H1 (cell line): ENCODE results near the gene BCAS4. TPM values are rescaled to one million over a fixed set of nuclear protein-coding genes. Genes with fewer than 3 reads are reported as not detected.

Experiments used
- ASH2L ChIP-seq: fragments of 200-600, 300-600 bp; sonication (generic); IDR thresholded peaks from one replicate; pipeline ENCODE4 v1.7.1; 2017; ENCODE audit warnings: low read length
- ATF3 ChIP-seq: IDR thresholded peaks from 2 replicates; pipeline ENCODE4 v1.6.1; 2011; ENCODE audit warnings: low read depth, mild to moderate bottlenecking, low read length; ENCODE audit not compliant: insufficient read depth
- EZH2 ChIP-seq: fragments of 200-600 bp; sonication (generic); IDR thresholded peaks from 2 replicates; pipeline ENCODE4 v1.7.1; 2012; ENCODE audit warnings: low read depth, mild to moderate bottlenecking, moderate library complexity, low read length, inconsistent platforms; ENCODE audit not compliant: severe bottlenecking
- JUN ChIP-seq: IDR thresholded peaks from 2 replicates; pipeline ENCODE4 v1.6.1; 2011; ENCODE audit warnings: low read depth, mild to moderate bottlenecking, improper control_type of control experiment, low read length
- NRF1 ChIP-seq: IDR thresholded peaks from 2 replicates; pipeline ENCODE4 v1.6.1; 2011; ENCODE audit warnings: mild to moderate bottlenecking, low read depth, low read length, improper control_type of control experiment
- SRF ChIP-seq: IDR thresholded peaks from 2 replicates; pipeline ENCODE4 v1.6.1; 2011; ENCODE audit warnings: mild to moderate bottlenecking, low read depth, low read length, moderate library complexity
- polyA plus RNA-seq, 7 experiments: library from polyadenylated mRNA; depleted of rRNA in 3 of 7; stranded (reverse) in 5 of 7; unstranded in 2 of 7; fragments of >200 nt in 5 of 7; fragments of 200-250 nt in 2 of 7; gene quantifications; 1 replicate in 5 of 7; 2 replicates in 1 of 7; 4 replicates in 1 of 7; pipeline versions ENCODE4 v1.2.1 to v1.2.3, GENCODE V29; 2011 to 2013; ENCODE audit warnings: missing spikeins in 2 of 7, mixed read lengths in 2 of 7
- total RNA-seq: library from RNA; stranded (reverse); fragmentation: NEBNext Ultra II Directional; extraction: Animal tissue kit (Norgen Biotek cat#: 25700); gene quantifications from 2 replicates; pipeline ENCODE4 v1.2.1, GENCODE V29; 2021

The BCAS4 gene
- total and polyA plus RNA-seq, 2 of the 8 experiments (the other 6 are each of a cell fraction or from before 2014, with no cell fraction given) = 21.2 to 23.6 TPM

- no peak for TF ChIP-seq SRF
- no peak for TF ChIP-seq NRF1
- TF ChIP-seq ATF3 = no peak
- no peak for TF ChIP-seq EZH2
- no peak for TF ChIP-seq ASH2L
- no peak for TF ChIP-seq JUN
- TF ChIP-seq, all 59 proteins: peak for 0
Observed at GRCh38 chr20:50786703-50787102, 8.2 kb upstream of the BCAS4 start (continued).
